ENCODE data around the gene ANP32E.

Gene ANP32E

GRCh38 chr1:150235852-150236613 is at the start of gene ANP32E:
ANP32E (minus strand) TSS chr1:150236112; CDS start chr1:150235786, 326 bp downstream.
- peak; percentile 99 for DNase-seq

- no peak for DNase-seq
These were observed 47.3 kb upstream of the ANP32E start for GRCh38 chr1:150283260-150283659.

GRCh38 chr1:150282558-150282958 is 46.6 kb upstream of the ANP32E start:
- DNase-seq: no peak

GRCh38 chr1:150281758-150282557 is 46.0 kb upstream of the ANP32E start, which contains the start of gene CIART:
CIART (plus strand) TSS chr1:150282554; CDS start chr1:150283268, 714 bp downstream.
- peak; percentile 59 for DNase-seq

GRCh38 chr1:150281221-150281757 is 45.4 kb upstream of the ANP32E start:
- peak; percentile 82 for DNase-seq

- DNase-seq: no peak
These were observed 44.3 kb upstream of the ANP32E start for GRCh38 chr1:150280138-150280707.

GRCh38 chr1:150273311-150273710 is 37.4 kb upstream of the ANP32E start:
- DNase-seq: no peak

- DNase-seq: no peak
These were observed 35.5 kb upstream of the ANP32E start for GRCh38 chr1:150271291-150271959.

GRCh38 chr1:150269451-150269850 is 33.5 kb upstream of the ANP32E start:
- no peak for DNase-seq

GRCh38 chr1:150268705-150269403 is 32.9 kb upstream of the ANP32E start, which contains the start of gene APH1A:
APH1A (minus strand) TSS chr1:150269016; CDS start chr1:150268810, 206 bp downstream.
- peak; percentile 98 for DNase-seq

GRCh38 chr1:150268340-150268704 is 32.4 kb upstream of the ANP32E start:
- peak; percentile 57 for DNase-seq

GRCh38 chr1:150267896-150268295 is 32.0 kb upstream of the ANP32E start:
- no peak for DNase-seq

- no peak for DNase-seq
These were observed 27.6 kb upstream of the ANP32E start for GRCh38 chr1:150263549-150263948.

GRCh38 chr1:150262388-150263320 is 26.7 kb upstream of the ANP32E start:
- DNase-seq: peak; percentile 21

GRCh38 chr1:150261367-150261766 is 25.5 kb upstream of the ANP32E start:
- DNase-seq: no peak

GRCh38 chr1:150259758-150260669 is 24.1 kb upstream of the ANP32E start:
- DNase-seq: peak; percentile 28

GRCh38 chr1:150259217-150259616 is 23.3 kb upstream of the ANP32E start:
- no peak for DNase-seq

GRCh38 chr1:150257624-150258585 is 22.0 kb upstream of the ANP32E start, which contains the start of gene CA14:
CA14 (plus strand) TSS chr1:150257774; CDS start chr1:150258129, 355 bp downstream.
- DNase-seq: peak; percentile 25

All from RPMI8226 (cell line).